ENCODE results near the gene TSPAN2.
"Not testable (repeated sequence)": the region's sequence is repeated elsewhere in the genome, so short reads cannot be mapped to it uniquely, and the experiment has no call there.

TSPAN2 gene

DNA sequence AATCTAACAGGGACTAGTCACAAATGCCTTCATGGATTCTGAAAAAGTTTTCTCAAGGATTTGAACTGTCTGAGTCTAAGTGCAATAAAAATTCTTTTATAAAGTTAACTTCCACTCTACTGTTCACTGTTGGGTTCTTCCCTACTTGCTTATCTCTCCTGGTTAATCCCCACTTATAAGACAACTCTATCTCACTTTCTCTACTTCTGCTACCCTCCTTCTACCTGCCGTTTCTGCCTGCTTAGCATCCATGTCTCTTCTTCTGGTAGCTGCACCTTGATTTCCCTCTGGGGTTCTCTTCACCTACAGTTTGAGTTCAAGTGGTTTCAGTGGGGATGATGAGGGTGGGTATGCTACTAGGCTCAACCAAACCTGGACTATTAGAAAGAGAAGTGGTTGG lies 53.7 kb downstream of the TSPAN2 start:
- H3K9ac ChIP-seq (ENCODE audit: low read length), result no peak overlapping the region
- peaks cover 8% of the 10 kb centered on the region; the same call in 1 of the 2 replicates for H3K4me1 ChIP-seq (ENCODE audit: control insufficient read depth, insufficient read depth, low read length)
- no peak overlapping the region for H3K4me3 ChIP-seq (ENCODE audit: low read depth, low read length)
- H3K9me3 ChIP-seq (ENCODE audit: control insufficient read depth, insufficient read depth, low read depth, low read length), result no peaks in the 10 kb centered on the region
- H3K36me3 ChIP-seq (ENCODE audit: control insufficient read depth, insufficient read depth, low read length), result no peaks in the 10 kb centered on the region
- no peaks in the 10 kb centered on the region for H3K27me3 ChIP-seq (ENCODE audit: control insufficient read depth, insufficient read depth, low read length)
- H3K27ac ChIP-seq (ENCODE audit: low read depth, low read length), result no peak overlapping the region

DNA sequence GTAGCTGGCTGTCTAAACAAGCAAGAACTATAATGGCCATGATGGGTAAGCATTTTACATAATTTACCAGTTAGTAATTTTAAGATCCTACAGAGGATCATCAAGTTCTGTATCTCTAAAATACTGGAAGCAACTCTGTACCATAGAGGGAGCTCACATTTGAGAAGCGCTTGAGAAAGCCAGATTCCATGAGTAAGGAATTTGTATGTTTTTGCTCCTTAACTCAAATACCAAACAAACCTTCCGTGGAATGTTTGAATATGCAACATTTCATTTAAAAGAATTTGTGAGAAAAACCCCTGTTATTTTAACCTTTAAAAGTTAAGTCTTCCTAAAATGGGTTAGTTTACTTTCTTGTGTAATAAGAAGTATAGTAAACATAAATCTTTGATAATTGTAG lies 57.7 kb downstream of the TSPAN2 start:
- no peaks in the 10 kb centered on the region for H3K27me3 ChIP-seq (ENCODE audit: control insufficient read depth, insufficient read depth, low read length)
- H3K9ac ChIP-seq (ENCODE audit: low read length), result no peak overlapping the region
- H3K9me3 ChIP-seq (ENCODE audit: control insufficient read depth, insufficient read depth, low read depth, low read length), result no peaks in the 10 kb centered on the region
- no peaks in the 10 kb centered on the region for H3K36me3 ChIP-seq (ENCODE audit: control insufficient read depth, insufficient read depth, low read length)
- H3K27ac ChIP-seq (ENCODE audit: low read depth, low read length), result no peak overlapping the region
- H3K4me1 ChIP-seq (ENCODE audit: control insufficient read depth, insufficient read depth, low read length), result peaks cover under 1% of the 10 kb centered on the region; the same call in 1 of the 2 replicates
- no peak overlapping the region for H3K4me3 ChIP-seq (ENCODE audit: low read depth, low read length)

DNA sequence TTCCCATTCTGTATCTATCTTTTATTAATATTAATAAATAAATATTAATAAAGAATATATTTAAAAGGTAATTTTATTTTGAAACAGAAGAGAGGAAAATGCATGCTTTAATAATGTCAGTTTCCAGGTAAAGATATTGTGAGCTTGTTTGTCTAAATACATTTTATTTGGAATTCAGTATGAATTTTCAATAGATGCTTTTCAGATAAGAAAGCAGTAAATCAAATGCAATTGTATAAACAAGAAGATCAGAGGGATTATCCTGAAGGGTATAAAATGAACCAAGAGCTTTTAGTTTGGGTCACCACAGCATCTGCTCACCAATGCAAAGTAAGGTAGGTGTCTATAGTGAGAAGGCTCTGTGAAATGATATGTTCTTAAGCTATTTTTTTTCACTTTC lies 59.8 kb downstream of the TSPAN2 start, which contains the start of gene TSHB:
TSS of gene TSHB (plus strand) at position 301 of the 400 bp plus-strand sequence. CDS start 3,537 bp downstream, outside the sequence.
- Histone ChIP-seq H3K9ac (ENCODE audit: low read length) (no peak within 1 kb of the TSS), H3K4me1 (ENCODE audit: control insufficient read depth, insufficient read depth, low read length) (no peaks in the 10 kb centered on the region), H3K4me3 (ENCODE audit: low read depth, low read length) (no peak within 1 kb of the TSS), H3K36me3 (ENCODE audit: control insufficient read depth, insufficient read depth, low read length) (no peaks in the 10 kb centered on the region), H3K9me3 (ENCODE audit: control insufficient read depth, insufficient read depth, low read depth, low read length) (no peaks in the 10 kb centered on the region), H3K27ac (ENCODE audit: low read depth, low read length) (no peak within 1 kb of the TSS), H3K27me3 (ENCODE audit: control insufficient read depth, insufficient read depth, low read length) (no peaks in the 10 kb centered on the region)

DNA sequence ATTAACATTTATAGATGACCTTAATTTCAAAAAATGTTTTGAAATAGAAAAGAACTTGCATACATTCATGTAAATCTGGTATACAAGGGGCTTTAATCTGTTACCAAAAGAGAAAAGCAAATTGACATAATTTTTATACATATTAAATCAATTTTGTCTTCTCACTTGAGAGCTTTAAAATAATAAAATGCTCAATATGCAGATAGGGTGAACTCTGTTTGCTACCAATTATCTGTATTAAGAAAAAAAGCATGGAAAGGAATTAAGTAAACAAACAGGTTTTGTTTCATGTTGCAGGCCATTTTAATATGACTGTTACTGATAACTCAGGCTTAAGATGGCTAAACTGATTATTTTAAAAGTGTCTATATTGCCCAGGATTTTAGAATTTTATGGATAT lies 65.7 kb downstream of the TSPAN2 start:
- Histone ChIP-seq H3K27ac (ENCODE audit: low read depth, low read length) (no peak overlapping the region), H3K4me1 (ENCODE audit: control insufficient read depth, insufficient read depth, low read length) (no peaks in the 10 kb centered on the region), H3K4me3 (ENCODE audit: low read depth, low read length) (no peak overlapping the region), H3K9ac (ENCODE audit: low read length) (no peak overlapping the region), H3K36me3 (ENCODE audit: control insufficient read depth, insufficient read depth, low read length) (no peaks in the 10 kb centered on the region), H3K9me3 (ENCODE audit: control insufficient read depth, insufficient read depth, low read depth, low read length) (peaks cover 7% of the 10 kb centered on the region), H3K27me3 (ENCODE audit: control insufficient read depth, insufficient read depth, low read length) (no peaks in the 10 kb centered on the region)

DNA sequence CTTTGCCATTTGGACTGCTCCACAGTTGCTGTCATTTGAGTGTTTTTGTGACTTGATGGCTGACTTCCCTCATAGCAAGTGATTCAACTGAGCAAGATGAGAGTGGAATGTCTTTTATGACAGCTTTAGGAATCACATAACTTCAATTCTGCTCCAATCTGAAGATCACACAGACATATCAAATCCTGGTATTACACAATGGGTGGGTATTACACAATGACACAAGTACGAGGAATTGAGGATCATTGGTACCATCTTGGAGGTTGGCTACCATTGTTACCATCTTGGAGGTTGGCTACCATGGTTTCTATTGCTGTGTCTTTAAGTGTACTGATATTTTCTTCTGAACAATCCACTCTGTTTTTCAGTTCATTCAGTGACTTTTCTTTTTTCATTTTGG lies 68.2 kb downstream of the TSPAN2 start:
- no peaks in the 10 kb centered on the region for H3K36me3 ChIP-seq (ENCODE audit: control insufficient read depth, insufficient read depth, low read length)
- H3K9ac ChIP-seq (ENCODE audit: low read length), result no peak overlapping the region
- peaks cover 7% of the 10 kb centered on the region for H3K9me3 ChIP-seq (ENCODE audit: control insufficient read depth, insufficient read depth, low read depth, low read length)
- no peak overlapping the region for H3K27ac ChIP-seq (ENCODE audit: low read depth, low read length)
- H3K27me3 ChIP-seq (ENCODE audit: control insufficient read depth, insufficient read depth, low read length), result no peaks in the 10 kb centered on the region
- H3K4me1 ChIP-seq (ENCODE audit: control insufficient read depth, insufficient read depth, low read length), result no peaks in the 10 kb centered on the region
- H3K4me3 ChIP-seq (ENCODE audit: low read depth, low read length), result no peak overlapping the region

DNA sequence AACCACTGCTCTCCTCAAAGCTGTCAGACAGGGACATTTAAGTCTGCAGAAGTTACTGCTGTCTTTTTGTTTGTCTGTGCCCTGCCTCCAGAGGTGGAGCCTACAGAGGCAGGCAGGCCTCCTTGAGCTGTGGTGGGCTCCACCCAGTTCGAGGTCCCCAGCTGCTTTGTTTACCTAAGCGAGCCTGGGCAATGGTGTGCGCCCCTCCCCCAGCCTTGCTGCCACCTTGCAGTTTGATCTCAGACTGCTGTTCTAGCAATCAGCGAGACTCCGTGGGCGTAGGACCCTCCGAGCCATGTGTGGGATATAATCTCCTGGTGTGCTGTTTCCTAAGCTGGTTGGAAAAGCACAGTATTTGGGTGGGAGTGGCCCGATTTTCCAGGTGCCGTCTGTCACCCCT lies 69.8 kb downstream of the TSPAN2 start:
- H3K9ac ChIP-seq (ENCODE audit: low read length); H3K36me3 ChIP-seq (ENCODE audit: control insufficient read depth, insufficient read depth, low read length); H3K9me3 ChIP-seq (ENCODE audit: control insufficient read depth, insufficient read depth, low read depth, low read length); H3K4me3 ChIP-seq (ENCODE audit: low read depth, low read length); H3K4me1 ChIP-seq (ENCODE audit: control insufficient read depth, insufficient read depth, low read length); H3K27me3 ChIP-seq (ENCODE audit: control insufficient read depth, insufficient read depth, low read length); H3K27ac ChIP-seq (ENCODE audit: low read depth, low read length): not testable (repeated sequence)

DNA sequence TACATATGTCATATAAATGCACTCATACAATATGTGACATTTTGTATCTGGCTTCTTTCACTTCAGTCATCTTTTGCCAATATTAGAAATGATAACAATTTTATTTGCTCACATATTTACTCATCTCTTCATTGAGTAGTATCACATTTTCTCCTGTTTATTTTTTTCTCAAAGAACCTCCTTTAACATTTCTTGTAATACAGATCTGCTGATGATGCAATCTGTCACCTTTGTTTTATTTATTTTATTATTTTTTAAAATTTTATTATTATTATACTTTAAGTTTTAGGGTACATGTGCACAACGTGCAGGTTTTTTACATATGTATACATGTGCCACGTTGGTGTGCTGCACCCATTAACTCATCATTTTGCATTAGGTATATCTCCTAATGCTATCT lies 75.5 kb downstream of the TSPAN2 start:
- Histone ChIP-seq H3K4me3 (ENCODE audit: low read depth, low read length) (no peak overlapping the region), H3K9me3 (ENCODE audit: control insufficient read depth, insufficient read depth, low read depth, low read length) (peaks cover 8% of the 10 kb centered on the region), H3K27me3 (ENCODE audit: control insufficient read depth, insufficient read depth, low read length) (no peaks in the 10 kb centered on the region), H3K36me3 (ENCODE audit: control insufficient read depth, insufficient read depth, low read length) (no peaks in the 10 kb centered on the region), H3K27ac (ENCODE audit: low read depth, low read length) (no peak overlapping the region), H3K4me1 (ENCODE audit: control insufficient read depth, insufficient read depth, low read length) (no peaks in the 10 kb centered on the region), H3K9ac (ENCODE audit: low read length) (no peak overlapping the region)

DNA sequence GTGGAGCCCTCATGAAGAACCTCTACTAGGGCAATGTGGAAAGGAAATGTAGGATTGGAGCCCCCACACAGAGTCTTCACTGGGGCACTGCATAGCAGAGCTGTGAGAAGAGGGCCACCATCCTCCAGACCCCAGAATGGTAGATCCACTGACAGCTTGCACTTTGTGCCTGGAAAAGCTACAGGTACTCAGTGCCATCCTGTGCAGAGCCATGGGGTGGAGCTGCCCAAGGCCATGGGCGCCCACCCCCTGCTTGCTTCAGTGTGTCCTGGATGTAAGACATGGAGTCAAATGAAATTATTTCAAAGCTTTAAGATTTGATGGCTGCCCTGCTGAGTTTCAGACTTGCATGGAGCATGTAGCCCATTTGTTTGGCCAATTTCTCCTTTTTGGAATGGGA lies 76.9 kb downstream of the TSPAN2 start:
- Histone ChIP-seq H3K36me3 (ENCODE audit: control insufficient read depth, insufficient read depth, low read length) (no peaks in the 10 kb centered on the region), H3K27ac (ENCODE audit: low read depth, low read length) (no peak overlapping the region), H3K4me1 (ENCODE audit: control insufficient read depth, insufficient read depth, low read length) (no peaks in the 10 kb centered on the region), H3K9me3 (ENCODE audit: control insufficient read depth, insufficient read depth, low read depth, low read length) (peaks cover 8% of the 10 kb centered on the region), H3K4me3 (ENCODE audit: low read depth, low read length) (no peak overlapping the region), H3K27me3 (ENCODE audit: control insufficient read depth, insufficient read depth, low read length) (no peaks in the 10 kb centered on the region), H3K9ac (ENCODE audit: low read length) (no peak overlapping the region)

DNA sequence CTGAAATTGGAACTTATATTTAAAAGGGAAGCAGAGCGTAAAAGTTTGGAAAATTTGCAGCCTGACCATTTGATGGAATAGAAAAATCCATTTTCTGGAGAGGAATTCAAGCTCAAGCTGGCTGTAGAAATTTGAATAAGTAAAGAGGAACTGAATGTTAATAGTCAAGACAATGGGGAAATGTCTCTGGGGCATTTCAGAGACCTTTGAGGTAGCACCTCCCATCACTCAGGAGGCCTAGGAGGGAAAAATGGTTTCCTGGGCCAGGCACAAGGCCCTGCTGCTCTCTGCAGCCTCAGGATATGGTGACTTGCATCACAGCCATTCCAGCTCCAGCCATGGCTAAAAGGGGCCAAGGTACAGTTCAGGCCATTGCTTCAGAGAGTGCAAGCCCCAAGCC lies 77.3 kb downstream of the TSPAN2 start:
- Histone ChIP-seq H3K9me3 (ENCODE audit: control insufficient read depth, insufficient read depth, low read depth, low read length) (peaks cover 8% of the 10 kb centered on the region), H3K27ac (ENCODE audit: low read depth, low read length) (no peak overlapping the region), H3K27me3 (ENCODE audit: control insufficient read depth, insufficient read depth, low read length) (no peaks in the 10 kb centered on the region), H3K9ac (ENCODE audit: low read length) (no peak overlapping the region), H3K4me3 (ENCODE audit: low read depth, low read length) (no peak overlapping the region), H3K4me1 (ENCODE audit: control insufficient read depth, insufficient read depth, low read length) (no peaks in the 10 kb centered on the region), H3K36me3 (ENCODE audit: control insufficient read depth, insufficient read depth, low read length) (no peaks in the 10 kb centered on the region)

DNA sequence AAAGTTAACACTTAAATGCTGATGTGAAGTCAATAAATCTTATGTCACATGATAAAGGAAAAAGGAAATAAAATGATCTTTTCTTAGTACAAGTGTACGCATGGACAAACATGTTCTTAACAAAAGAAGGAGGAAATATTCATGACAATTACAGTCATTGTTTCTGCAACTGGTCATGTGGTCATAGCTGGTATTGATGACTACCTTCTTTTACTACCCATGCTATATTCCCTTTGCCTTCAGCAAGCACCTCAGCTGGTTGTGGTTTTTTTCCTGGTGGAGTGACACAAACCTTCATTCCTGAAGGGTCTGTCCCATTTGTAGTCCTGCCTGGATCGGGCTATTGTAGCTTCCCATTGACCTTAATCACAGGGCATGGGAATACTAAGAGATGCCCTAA lies 83.1 kb downstream of the TSPAN2 start:
- Histone ChIP-seq H3K4me3 (ENCODE audit: low read depth, low read length) (no peak overlapping the region), H3K36me3 (ENCODE audit: control insufficient read depth, insufficient read depth, low read length) (no peaks in the 10 kb centered on the region)

More for the DNA sequence above, 83.1 kb downstream of the TSPAN2 start:
- H3K27ac ChIP-seq (ENCODE audit: low read depth, low read length), result no peak overlapping the region
- H3K9me3 ChIP-seq (ENCODE audit: control insufficient read depth, insufficient read depth, low read depth, low read length), result no peaks in the 10 kb centered on the region
- H3K9ac ChIP-seq (ENCODE audit: low read length), result no peak overlapping the region
- H3K27me3 ChIP-seq (ENCODE audit: control insufficient read depth, insufficient read depth, low read length), result no peaks in the 10 kb centered on the region
- no peaks in the 10 kb centered on the region for H3K4me1 ChIP-seq (ENCODE audit: control insufficient read depth, insufficient read depth, low read length)

Measured in HUES6 (cell line).